Esophagus (tissue), 2 donors: ENCODE results near the gene ARHGAP22. TPM values are rescaled to one million over a fixed set of nuclear protein-coding genes. Genes with fewer than 3 reads are reported as not detected.

ENCODE experiments used
- H3K27ac ChIP-seq, 2 donors: one replicate each; pipeline ENCODE4 v1.5.1; 2013; ENCODE audit warnings: low read depth in 2 of 2, mild to moderate bottlenecking in 2 of 2, inconsistent platforms in 1 of 2, low read length in 1 of 2, moderate library complexity in 1 of 2
- H3K27me3 ChIP-seq, 2 donors: one replicate each; pipeline ENCODE4 v1.6.1; 2013; ENCODE audit warnings: low read length in 2 of 2, control low read depth in 1 of 2, mild to moderate bottlenecking in 1 of 2; ENCODE audit not compliant: insufficient read depth in 2 of 2, control insufficient read depth in 1 of 2
- H3K36me3 ChIP-seq, 2 donors: one replicate each; pipeline ENCODE4 v1.6.1; 2013; ENCODE audit warnings: low read length in 1 of 2; ENCODE audit not compliant: control insufficient read depth in 2 of 2, insufficient read depth in 2 of 2
- H3K4me1 ChIP-seq, 2 donors: one replicate each; pipeline ENCODE4 v1.6.1; 2013; ENCODE audit warnings: low read length in 1 of 2; ENCODE audit not compliant: control insufficient read depth in 2 of 2, insufficient read depth in 2 of 2
- H3K4me3 ChIP-seq, 2 donors: one replicate each; pipeline ENCODE4 v1.5.1; 2013; ENCODE audit warnings: low read length in 2 of 2, mild to moderate bottlenecking in 2 of 2, low read depth in 1 of 2, moderate library complexity in 1 of 2
- H3K9me3 ChIP-seq, 2 donors: one replicate each; pipeline ENCODE4 v1.6.1; 2013; ENCODE audit warnings: mild to moderate bottlenecking in 2 of 2, low read depth in 1 of 2, low read length in 1 of 2, moderate library complexity in 1 of 2; ENCODE audit not compliant: control insufficient read depth in 2 of 2, insufficient read depth in 1 of 2
- WGBS, 2 donors: extraction: QIAGEN DNeasy Blood & Tissue Kit; methylation state at CpG; one replicate each; pipeline ENCODE4 v1.1.7; 2013; 5-methylcytosine and 5-hydroxymethylcytosine counted together
- polyA plus RNA-seq, 2 donors: library from polyadenylated mRNA; stranded (reverse); fragments of 200-250 nt; gene quantifications; one replicate each; pipeline ENCODE4 v1.2.3, GENCODE V29; 2013
- donor health status: healthy with polysubstance abuse.
- donor health status: Bipolar disorder and iron deficiency.

The ARHGAP22 gene
- polyA plus RNA-seq, 2 donors = 1.2 to 1.6 TPM

GRCh38 chr10:48574817-48575380 lies 30.0 kb downstream of the ARHGAP22 start:
- Histone ChIP-seq H3K36me3 (no peaks in the 10 kb centered on the region), H3K4me1 (no peaks in the 10 kb centered on the region), H3K9me3 (no peaks in the 10 kb centered on the region), H3K27me3 (no peaks in the 10 kb centered on the region), H3K27ac (no peak overlapping the region), H3K4me3 (no peak overlapping the region)
- 83 to 90% methylated on average over 6 of the region's 6 CpGs for WGBS, 2 donors

- no peaks in the 10 kb centered on the region for H3K4me1 ChIP-seq
- no peaks in the 10 kb centered on the region for H3K27me3 ChIP-seq
- no peaks in the 10 kb centered on the region for H3K36me3 ChIP-seq
- H3K27ac ChIP-seq = no peak overlapping the region
- no peak overlapping the region for H3K4me3 ChIP-seq
- no peaks in the 10 kb centered on the region for H3K9me3 ChIP-seq
- 86 to 90% methylated on average over 5 of the region's 5 CpGs for WGBS, 2 donors
Observed at GRCh38 chr10:48574322-48574796, 30.5 kb downstream of the ARHGAP22 start.

GRCh38 chr10:48573045-48573444 lies 31.8 kb downstream of the ARHGAP22 start:
- Histone ChIP-seq H3K36me3 (no peaks in the 10 kb centered on the region), H3K27me3 (no peaks in the 10 kb centered on the region)
- WGBS, 2 donors = 88 to 91% methylated on average over 5 of the region's 5 CpGs

DNA sequence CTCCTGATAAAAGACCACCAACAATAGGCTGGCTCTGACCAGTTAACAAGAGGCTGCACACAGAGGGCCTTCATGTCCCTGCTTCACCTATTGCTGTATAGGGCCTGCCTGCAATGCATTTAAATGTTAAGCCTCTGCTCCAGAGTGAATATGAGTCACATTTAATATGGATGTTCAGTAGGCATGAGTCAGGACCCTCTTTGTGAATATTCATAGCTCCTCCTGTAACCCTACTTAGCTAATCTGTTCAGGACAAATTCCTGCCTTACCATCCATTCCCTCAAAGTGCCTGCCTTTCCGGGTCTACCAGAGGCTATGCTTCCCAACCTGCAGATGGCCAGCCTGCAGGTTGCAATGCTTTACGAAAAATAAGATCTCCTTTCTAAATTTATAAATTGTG lies 32.5 kb downstream of the ARHGAP22 start:
- Histone ChIP-seq H3K9me3 (no peaks in the 10 kb centered on the region), H3K4me3 (no peak overlapping the region), H3K27ac (no peak overlapping the region), H3K4me1 (peaks cover 0 to 4% of the 10 kb centered on the region in 2 donors), H3K36me3 (no peaks in the 10 kb centered on the region), H3K27me3 (no peaks in the 10 kb centered on the region)
- 93 to 97% methylated on average over 2 of the region's 2 CpGs for WGBS, 2 donors

More at GRCh38 chr10:48573045-48573444, 31.8 kb downstream of the ARHGAP22 start:
- no peak overlapping the region for H3K4me3 ChIP-seq
- H3K4me1 ChIP-seq = peaks cover 0 to 3% of the 10 kb centered on the region in 2 donors
- H3K9me3 ChIP-seq = no peaks in the 10 kb centered on the region
- no peak overlapping the region for H3K27ac ChIP-seq

DNA sequence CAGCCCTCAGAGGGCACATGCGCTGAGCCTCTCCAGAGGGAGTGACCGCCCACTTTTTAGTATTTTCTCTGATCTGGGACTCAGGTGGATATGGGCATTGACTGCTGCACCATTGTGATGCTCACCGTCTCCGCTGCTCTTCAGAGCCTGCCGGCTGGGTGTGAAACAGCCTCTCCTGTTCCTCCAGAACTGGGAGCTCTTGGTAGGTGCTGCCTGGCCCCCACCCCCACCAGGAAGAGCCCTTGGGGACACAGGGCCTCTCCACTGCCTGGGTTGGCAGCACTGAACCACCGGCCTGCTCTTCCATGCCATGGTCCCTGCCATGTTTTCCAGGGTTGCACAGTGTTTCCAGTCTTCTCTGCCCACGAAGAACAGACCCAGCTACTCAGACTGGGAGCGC lies 36.3 kb downstream of the ARHGAP22 start:
- no peaks in the 10 kb centered on the region for H3K9me3 ChIP-seq
- H3K36me3 ChIP-seq = no peaks in the 10 kb centered on the region
- peaks cover 0 to 4% of the 10 kb centered on the region in 2 donors for H3K4me1 ChIP-seq
- H3K27ac ChIP-seq = no peak overlapping the region
- no peaks in the 10 kb centered on the region for H3K27me3 ChIP-seq
- WGBS, 2 donors = 89 to 91% methylated on average over 8 of the region's 8 CpGs
- no peak overlapping the region for H3K4me3 ChIP-seq

GRCh38 chr10:48568131-48568530 lies 36.7 kb downstream of the ARHGAP22 start:
- WGBS, 2 donors = 79 to 87% methylated on average over 4 of the region's 4 CpGs
- H3K27me3 ChIP-seq = no peaks in the 10 kb centered on the region
- H3K4me1 ChIP-seq = peaks cover 0 to 4% of the 10 kb centered on the region in 2 donors
- H3K36me3 ChIP-seq = no peaks in the 10 kb centered on the region
- no peaks in the 10 kb centered on the region for H3K9me3 ChIP-seq
- H3K4me3 ChIP-seq = no peak overlapping the region
- no peak overlapping the region for H3K27ac ChIP-seq

- no peaks in the 10 kb centered on the region for H3K27me3 ChIP-seq
- 88 to 91% methylated on average over 3 of the region's 3 CpGs for WGBS, 2 donors
Observed at GRCh38 chr10:48567346-48567745, 37.5 kb downstream of the ARHGAP22 start.

DNA sequence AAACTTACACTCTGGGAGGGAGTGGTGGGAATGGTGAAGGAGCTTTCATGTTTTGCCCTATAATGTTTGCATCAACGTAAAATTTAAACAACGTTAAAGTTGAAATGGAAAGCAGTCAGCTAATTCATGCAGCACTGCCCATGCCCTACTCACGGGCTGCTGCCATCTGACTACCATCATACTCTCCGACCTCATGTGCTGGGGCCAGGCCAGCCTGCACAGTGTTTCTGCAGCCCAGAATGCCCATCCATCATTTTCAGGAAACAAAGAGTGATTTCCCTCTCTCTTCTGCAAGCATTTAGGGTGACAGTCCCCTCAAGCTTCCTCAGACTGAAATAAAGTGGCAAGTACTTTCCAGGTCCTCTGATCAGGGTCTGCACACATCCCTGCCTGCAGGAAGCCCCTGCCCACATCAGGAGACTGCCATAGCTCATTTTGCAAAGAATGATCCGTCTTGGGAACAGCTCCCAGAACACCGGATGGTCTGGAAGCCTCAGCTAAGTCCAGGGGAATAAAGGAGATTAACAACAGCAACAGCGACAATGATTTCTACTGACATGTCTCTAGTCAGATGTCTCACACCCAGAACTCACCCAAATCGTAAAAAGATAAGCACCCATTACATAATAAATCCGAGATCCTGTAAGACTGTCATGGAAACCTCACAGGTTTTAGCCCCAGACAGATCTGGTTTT lies 40.3 kb downstream of the ARHGAP22 start:
- WGBS, 2 donors = 55 to 58% methylated on average over 9 of the region's 9 CpGs
- H3K27ac ChIP-seq = no peak overlapping the region
- H3K9me3 ChIP-seq = peaks cover 0 to 2% of the 10 kb centered on the region in 2 donors
- H3K4me1 ChIP-seq = peaks cover 0 to 4% of the 10 kb centered on the region in 2 donors
- H3K36me3 ChIP-seq = no peaks in the 10 kb centered on the region
- H3K4me3 ChIP-seq = no peak overlapping the region
- no peaks in the 10 kb centered on the region for H3K27me3 ChIP-seq

More at GRCh38 chr10:48567346-48567745, 37.5 kb downstream of the ARHGAP22 start:
- Histone ChIP-seq H3K4me3 (no peak overlapping the region), H3K9me3 (peaks cover 0 to 2% of the 10 kb centered on the region in 2 donors), H3K36me3 (no peaks in the 10 kb centered on the region), H3K27ac (no peak overlapping the region), H3K4me1 (peaks cover 0 to 4% of the 10 kb centered on the region in 2 donors)

- no peaks in the 10 kb centered on the region for H3K9me3 ChIP-seq
Observed at GRCh38 chr10:48557511-48558123, 47.3 kb downstream of the ARHGAP22 start.

More at GRCh38 chr10:48557511-48558123, 47.3 kb downstream of the ARHGAP22 start:
- 69 to 77% methylated on average over 5 of the region's 5 CpGs for WGBS, 2 donors
- Histone ChIP-seq H3K27me3 (no peaks in the 10 kb centered on the region), H3K27ac (no peak overlapping the region), H3K4me3 (no peak overlapping the region), H3K36me3 (no peaks in the 10 kb centered on the region), H3K4me1 (no peaks in the 10 kb centered on the region)
